ENCODE results near the gene MACROD1.

GRCh38 chr11:64140082-64140481 lies 25.8 kb downstream of the MACROD1 start:
- no peak for TF ChIP-seq POLR2AphosphoS5 (IDR thresholded peaks at IDR 0.05; ENCODE audit: borderline replicate concordance, low read depth, low read length)
- TF ChIP-seq EZH2 (IDR thresholded peaks at IDR 0.05) = no peak
- TF ChIP-seq FOXP2 (optimal IDR thresholded peaks at IDR 0.05; ENCODE audit: control extremely low read depth, extremely low read length, insufficient read depth) = no peak

All from SK-N-MC (cell line).